Mucosa of descending colon (tissue), 3 donors: ENCODE data around the gene ATP8A1. TPM values are rescaled to one million over a fixed set of nuclear protein-coding genes. Genes with fewer than 3 reads are reported as not detected.

Experiments used
- ATAC-seq: fragments of 200-7000 bp; cut with Tn5 transposase; one replicate; pipeline ENCODE4 v1.9.1; 2020; ENCODE audit warnings: mild to moderate bottlenecking, moderate library complexity
- DNase-seq, 3 donors: peaks; one replicate each; pipeline ENCODE4 v3.0.0-alpha.2; 2020
- H3K36me3 ChIP-seq: fragments of 200-600 bp; one replicate; pipeline ENCODE4 v1.8.0; 2021; ENCODE audit warnings: low read depth, mild to moderate bottlenecking
- H3K4me1 ChIP-seq: fragments of 200-600 bp; one replicate; pipeline ENCODE4 v1.8.0; 2021; ENCODE audit warnings: low read depth, mild to moderate bottlenecking
- H3K4me3 ChIP-seq: fragments of 200-600 bp; one replicate; pipeline ENCODE4 v1.8.0; 2021; ENCODE audit warnings: mild to moderate bottlenecking
- H3K9me3 ChIP-seq: fragments of 200-600 bp; one replicate; pipeline ENCODE4 v1.8.0; 2021; ENCODE audit warnings: mild to moderate bottlenecking
- intact Hi-C, 2 donors: fragments of 100-400 bp; cut with DNase I in 1 of 2; cut with micrococcal nuclease in 1 of 2; formaldehyde crosslinking; loops; one replicate each; pipeline versions ENCODE4 v1.11.0 to v1.11.1; 2022; cut with DNase I, micrococcal nuclease
- total RNA-seq, 3 donors: library from RNA; stranded (reverse); fragmentation: NEBNext Ultra II Directional in 2 of 3; extraction: Animal tissue kit (Norgen Biotek cat#: 25700) in 2 of 3; gene quantifications; one replicate each; pipeline versions ENCODE4 v1.2.1 to v1.2.4, GENCODE V29; 2021 to 2023
- TF ChIP-seq, protein P1 (sequence below): fragments of 200-600 bp; IDR thresholded peaks from one replicate; pipeline ENCODE4 v1.8.0; 2022; ENCODE audit warnings: antibody characterized with exemption, mild to moderate bottlenecking
- donor health status: DM: no; HTN: no; CAD: no; lungs with moderate emphysema.
- donor health status: DM: no; HTN: no; CAD: no.
- donor health status: DM: no; HTN: yes; CAD: no.

Gene ATP8A1
- total RNA-seq, 3 donors from 2014 or later: 40.3 to 92.0 (median 41.1) TPM

DNA sequence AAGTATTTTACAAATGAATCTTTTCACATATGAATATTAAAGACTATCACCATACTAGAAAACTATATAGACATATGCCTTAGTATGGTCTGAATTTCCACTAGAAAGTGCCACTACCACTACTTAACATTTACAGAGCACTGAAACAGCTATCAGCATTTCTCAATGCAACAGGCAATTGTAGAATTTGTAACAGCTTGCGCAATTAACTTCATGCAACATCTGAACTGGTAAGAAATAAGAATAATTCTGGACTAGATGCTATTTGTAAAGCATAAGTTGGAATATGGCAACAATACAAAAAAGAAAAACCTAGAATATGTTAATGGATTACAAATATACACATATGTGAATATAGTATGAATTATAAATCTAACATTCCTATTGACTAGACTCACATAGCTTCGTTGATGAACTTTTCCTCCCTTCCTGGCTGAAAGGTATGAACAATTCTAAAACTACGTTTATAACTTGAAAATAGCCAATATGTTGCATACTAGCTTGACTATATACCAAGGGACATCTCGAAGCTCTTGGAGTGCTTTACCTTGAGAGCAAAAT lies 82.0 kb downstream of the ATP8A1 start:
- Histone ChIP-seq H3K36me3 (no peaks in the 10 kb centered on the region), H3K4me3 (no peak overlapping the region), H3K4me1 (no peaks in the 10 kb centered on the region), H3K9me3 (no peaks in the 10 kb centered on the region)
- ATAC-seq: no peak
- intact Hi-C loops: loop anchor here in 1 of 2 donors (5.0 kb wide), 1 partner anchor 292 kb away; no protein-coding TSS in a partner anchor
- TF ChIP-seq, protein P1, sequence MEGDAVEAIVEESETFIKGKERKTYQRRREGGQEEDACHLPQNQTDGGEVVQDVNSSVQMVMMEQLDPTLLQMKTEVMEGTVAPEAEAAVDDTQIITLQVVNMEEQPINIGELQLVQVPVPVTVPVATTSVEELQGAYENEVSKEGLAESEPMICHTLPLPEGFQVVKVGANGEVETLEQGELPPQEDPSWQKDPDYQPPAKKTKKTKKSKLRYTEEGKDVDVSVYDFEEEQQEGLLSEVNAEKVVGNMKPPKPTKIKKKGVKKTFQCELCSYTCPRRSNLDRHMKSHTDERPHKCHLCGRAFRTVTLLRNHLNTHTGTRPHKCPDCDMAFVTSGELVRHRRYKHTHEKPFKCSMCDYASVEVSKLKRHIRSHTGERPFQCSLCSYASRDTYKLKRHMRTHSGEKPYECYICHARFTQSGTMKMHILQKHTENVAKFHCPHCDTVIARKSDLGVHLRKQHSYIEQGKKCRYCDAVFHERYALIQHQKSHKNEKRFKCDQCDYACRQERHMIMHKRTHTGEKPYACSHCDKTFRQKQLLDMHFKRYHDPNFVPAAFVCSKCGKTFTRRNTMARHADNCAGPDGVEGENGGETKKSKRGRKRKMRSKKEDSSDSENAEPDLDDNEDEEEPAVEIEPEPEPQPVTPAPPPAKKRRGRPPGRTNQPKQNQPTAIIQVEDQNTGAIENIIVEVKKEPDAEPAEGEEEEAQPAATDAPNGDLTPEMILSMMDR: no peak
- no peak for DNase-seq

DNA sequence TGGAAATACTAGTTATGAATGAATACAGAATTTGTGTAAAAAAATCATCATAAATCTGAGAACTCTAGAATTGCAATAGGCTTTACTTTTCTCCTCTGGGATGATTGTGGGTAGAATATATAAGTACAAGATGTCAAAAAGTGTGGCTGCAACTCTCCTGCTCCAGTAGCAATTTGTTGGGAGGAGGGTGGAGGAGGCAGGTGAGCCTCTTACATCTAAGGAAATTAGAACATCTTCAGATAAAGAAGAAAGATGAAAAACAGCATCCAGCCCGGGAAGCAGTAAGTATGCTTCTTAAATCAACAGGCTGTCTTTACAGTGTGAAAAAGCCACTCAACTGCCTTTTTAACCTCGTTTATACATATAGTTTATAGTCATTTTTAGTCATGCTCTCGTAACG lies 83.7 kb downstream of the ATP8A1 start:
- Histone ChIP-seq H3K4me3 (no peak overlapping the region), H3K4me1 (no peaks in the 10 kb centered on the region), H3K9me3 (no peaks in the 10 kb centered on the region), H3K36me3 (no peaks in the 10 kb centered on the region)
- no peak for ATAC-seq
- no peak for DNase-seq
- intact Hi-C loops: loop anchor here in 1 of 2 donors (5.0 kb wide), 1 partner anchor 294 kb away; no protein-coding TSS in a partner anchor
- TF ChIP-seq, protein P1: no peak

DNA sequence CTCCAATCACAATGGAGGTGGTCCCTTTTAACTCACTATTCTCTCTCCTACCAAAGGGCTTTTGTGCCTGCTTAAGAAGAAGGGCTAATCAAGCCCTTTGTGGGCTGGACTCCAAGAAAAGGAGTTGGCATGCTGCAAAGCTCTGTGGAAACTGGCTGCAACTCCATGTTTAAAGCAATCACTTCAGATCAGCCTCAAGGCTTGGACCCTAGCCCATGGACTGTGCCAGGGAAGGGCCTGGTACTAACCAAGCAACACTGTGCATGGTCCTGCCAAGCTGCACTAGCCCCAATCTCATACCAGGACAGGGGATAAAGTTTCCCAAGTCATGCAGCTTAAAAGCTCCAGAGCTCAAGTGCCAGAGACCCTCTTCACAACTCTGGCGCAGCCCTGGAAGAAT lies 86.7 kb downstream of the ATP8A1 start:
- intact Hi-C loops: loop anchor here in 1 of 2 donors (5.0 kb wide), 1 partner anchor 297 kb away; no protein-coding TSS in a partner anchor
- H3K4me3 ChIP-seq: no peak overlapping the region
- ATAC-seq (peak; percentile 12), DNase-seq (no peak)
- H3K4me1 ChIP-seq: no peaks in the 10 kb centered on the region
- TF ChIP-seq, protein P1: no peak
- H3K9me3 ChIP-seq: no peaks in the 10 kb centered on the region
- H3K36me3 ChIP-seq: no peaks in the 10 kb centered on the region

DNA sequence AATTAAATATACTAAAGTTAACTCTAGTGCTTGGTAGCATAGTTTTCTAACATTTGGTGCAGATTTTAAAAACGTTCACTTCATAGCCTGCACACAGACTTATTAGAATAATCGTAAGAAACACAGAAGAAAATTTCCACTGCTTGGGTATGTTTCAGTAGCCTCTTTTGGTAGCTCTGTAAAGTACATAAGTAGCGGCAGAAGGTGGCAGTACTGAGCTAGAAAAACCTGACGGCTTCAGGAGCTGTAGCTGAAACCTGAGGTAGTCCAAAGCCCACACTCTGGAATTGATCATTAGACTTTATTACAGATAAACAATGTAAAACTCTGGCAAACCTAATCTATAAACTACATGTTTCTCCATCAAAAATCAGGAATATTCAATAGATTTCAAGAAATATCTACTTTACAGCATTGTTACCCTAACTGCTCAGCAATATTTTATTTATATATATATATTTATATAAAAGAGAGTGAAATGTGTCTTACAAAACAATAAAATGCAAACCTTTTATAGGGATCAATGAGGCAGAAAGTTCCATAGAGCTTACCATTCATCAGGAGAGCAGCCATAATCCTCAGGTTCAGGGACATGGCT lies 88.2 kb downstream of the ATP8A1 start:
- ATAC-seq (peak; percentile 86), DNase-seq (peak in 1 of 3 donors; percentile 91)
- H3K36me3 ChIP-seq: no peaks in the 10 kb centered on the region
- no peaks in the 10 kb centered on the region for H3K9me3 ChIP-seq
- intact Hi-C loops: loop anchor here in 1 of 2 donors (5.0 kb wide), 1 partner anchor 299 kb away; no protein-coding TSS in a partner anchor
- TF ChIP-seq, protein P1: peak; percentile 40
- H3K4me3 ChIP-seq: no peak overlapping the region
- no peaks in the 10 kb centered on the region for H3K4me1 ChIP-seq

DNA sequence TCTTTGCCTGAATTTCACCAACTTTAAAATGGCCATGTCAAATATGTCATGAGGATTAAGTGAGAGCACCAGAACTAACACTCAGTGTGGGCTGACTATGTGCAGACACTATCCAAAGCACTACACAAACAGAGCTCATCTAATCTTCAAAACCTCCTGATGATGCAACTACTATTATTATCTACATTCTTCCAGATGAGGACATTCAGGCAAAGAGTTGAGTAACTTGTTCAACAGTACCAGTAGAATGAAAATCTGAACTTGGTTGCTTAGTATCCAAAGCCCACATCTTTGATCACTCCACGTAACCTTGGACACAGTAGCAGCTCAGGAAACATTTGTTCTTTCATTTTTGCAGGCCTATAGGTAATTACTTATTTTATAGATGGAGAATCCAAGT lies 90.1 kb downstream of the ATP8A1 start:
- no peak for DNase-seq
- Histone ChIP-seq H3K4me1 (no peaks in the 10 kb centered on the region), H3K4me3 (no peak overlapping the region), H3K36me3 (no peaks in the 10 kb centered on the region), H3K9me3 (no peaks in the 10 kb centered on the region)
- intact Hi-C loops: loop anchor here in 1 of 2 donors (5.0 kb wide), 1 partner anchor 300 kb away; no protein-coding TSS in a partner anchor
- TF ChIP-seq, protein P1: no peak
- no peak for ATAC-seq
